CD4-positive, alpha-beta T cell treated with Interleukin-6 at 100 ng/mL for 8 hours (primary cell): Measurements from ENCODE around the gene SUGCT.
"Not testable (repeated sequence)": the region's sequence is repeated elsewhere in the genome, so short reads cannot be mapped to it uniquely, and the experiment has no call there.

Experiments
- DNase-seq: peaks from one replicate; pipeline ENCODE4 v3.0.0-alpha.2; 2020; ENCODE audit warnings: mixed read lengths, low spot score

Gene SUGCT

DNA sequence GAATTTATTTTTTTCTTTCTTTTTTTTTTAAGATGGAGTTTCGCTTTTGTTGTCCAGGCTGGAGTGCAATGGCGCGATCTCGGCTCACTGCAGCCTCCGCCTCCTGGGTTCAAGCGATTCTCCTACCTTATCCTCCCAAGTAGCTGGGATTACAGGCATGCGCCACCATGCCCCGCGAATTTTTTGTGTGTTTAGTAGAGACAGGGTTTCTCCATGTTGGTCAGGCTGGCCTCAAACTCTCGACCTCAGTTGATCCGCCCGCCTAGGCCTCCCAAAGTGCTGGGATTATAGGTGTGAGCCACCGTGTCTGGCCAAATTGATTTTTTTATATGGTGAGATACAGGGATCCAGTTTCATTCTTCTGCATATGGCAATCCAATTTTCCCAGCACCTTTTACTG, 5.1 kb downstream of the SUGCT start:
- not testable (repeated sequence) for DNase-seq

DNA sequence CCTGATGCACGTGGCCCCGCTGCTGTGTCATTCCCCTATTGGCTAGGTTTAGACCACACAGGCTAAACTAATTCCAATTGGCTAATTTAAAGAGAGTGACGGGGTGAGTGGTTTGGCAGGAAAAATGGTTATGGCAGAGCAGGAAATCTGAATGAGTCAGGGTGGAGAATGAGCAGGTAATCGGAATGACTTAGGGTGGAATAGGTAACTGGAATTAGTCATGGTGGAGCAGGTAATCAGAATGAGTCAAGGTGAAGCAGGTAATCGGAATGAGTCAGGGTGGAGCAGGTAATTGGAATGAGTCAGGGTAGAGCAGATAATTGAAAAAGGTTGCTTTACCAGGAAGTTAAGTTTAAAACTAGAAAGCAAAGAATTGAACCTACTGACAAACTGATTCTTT, 7.1 kb downstream of the SUGCT start:
- not testable (repeated sequence) for DNase-seq

DNA sequence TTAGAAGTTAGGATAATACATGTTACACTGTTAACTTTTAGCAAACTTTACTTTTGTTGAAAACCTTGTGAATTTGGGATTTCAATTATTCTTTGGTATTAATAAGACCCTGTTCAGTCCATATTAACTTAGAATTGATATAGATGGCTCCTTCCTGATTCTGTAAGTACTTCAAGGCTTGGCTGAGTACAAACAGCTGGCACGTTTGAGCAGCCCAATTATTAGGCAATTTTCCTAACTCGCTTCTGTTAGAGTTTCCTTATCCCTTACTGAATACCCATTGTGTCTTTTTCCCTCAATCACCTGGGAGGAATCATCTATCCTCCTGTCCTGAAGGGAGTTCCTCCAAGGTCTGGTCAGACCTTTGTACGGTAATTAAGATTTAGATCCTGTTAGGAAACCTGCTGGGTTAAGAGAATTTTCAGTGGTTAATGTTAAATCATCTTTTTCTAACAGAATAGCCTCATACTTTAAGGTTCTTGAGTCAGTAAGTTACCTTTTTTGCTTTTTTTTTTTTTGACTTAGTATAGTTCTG, 10.9 kb downstream of the SUGCT start:
- not testable (repeated sequence) for DNase-seq

DNA sequence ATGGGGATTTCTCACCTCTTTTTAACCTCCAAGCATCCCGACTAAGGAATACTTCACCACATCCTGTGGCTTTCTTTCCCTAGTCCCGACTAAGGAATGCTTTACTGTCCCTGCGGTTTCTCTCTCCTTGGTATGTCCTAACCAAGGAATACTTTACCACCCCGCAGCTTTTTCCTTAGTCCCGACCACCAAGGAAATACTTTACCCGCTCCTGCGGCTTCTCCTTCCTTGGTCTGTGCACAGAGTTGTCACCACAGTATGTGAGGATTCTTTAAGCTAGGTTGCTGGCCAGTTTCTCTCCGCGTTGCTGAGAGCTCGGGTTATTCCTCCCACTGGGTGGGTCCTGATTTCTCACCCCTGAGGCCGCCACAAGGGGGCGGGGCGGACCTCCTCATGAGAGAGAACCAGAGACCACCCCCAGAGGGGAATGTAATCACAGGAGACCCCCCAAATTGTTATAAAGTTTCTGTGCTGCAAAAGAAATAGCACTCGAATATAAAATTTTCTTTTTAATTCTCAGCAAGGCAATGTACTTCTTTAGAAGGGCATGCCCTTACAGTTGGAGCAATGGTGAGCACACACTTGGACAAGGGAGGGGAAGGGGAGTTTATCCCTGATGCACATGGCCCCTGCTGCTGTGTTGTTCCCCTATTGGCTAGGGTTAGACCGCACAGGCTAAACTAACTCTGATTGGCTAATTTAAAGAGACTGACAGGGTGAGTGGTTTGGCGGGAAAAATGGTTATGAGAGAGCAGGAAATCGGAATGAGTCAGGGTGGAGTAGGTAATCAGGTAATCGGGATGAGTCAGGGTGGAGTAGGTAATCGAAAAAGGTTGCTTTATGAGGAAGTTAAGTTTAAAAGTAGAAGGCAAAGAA, 12.8 kb downstream of the SUGCT start:
- no peak for DNase-seq

DNA sequence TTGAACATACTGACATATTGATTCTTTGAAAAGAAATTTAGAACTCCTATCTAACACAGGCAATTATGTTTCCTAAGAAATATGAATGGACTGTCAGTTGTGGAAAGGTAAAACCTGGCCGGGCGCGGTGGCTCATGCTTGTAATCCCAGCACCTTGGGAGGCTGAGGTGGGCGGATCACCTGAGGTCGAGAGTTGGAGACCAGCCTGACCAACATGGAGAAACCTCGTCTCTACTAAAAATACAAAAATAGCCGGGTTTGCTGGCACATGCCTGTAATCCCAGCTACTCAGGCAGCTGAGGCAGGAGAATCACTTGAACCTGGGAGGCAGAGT, 13.4 kb downstream of the SUGCT start:
- not testable (repeated sequence) for DNase-seq

DNA sequence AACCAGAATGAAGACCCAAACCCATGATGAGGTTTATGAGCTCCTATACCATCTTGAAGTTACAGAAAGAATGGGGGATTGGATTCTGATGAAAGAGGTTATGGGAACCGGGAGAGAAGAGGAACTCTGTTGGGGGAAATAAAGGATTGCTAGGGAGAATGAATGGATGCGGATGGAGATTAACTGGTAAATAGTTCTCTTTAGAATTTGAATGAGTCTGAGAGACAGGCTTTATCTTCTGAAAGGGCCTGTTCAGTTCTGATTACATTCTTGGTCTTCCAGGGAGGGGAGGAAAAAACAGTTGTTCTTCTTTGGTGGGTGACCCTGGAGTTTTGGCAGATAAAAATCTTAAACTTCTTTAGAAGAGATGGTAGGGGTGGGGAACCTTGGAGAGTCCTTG, 13.9 kb downstream of the SUGCT start:
- no peak for DNase-seq

DNA sequence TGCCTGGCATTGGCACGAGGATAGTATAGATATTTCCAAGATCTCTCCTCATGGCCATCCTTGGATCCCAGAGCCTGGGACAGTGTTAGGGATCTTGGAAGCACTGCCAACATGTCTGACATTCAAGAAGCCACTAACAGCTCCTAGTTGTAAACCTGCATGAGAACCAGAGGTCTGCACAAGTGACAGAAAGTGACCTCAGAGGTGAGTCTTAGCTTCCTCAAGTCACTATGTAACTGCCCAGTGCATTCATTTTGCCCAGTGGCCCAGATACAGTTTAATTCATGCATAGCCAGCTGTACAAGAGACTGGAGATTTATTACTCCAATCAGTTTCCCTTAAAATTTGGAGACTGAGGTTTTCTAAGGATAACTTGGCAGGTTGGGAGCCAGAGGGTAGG, 16.7 kb downstream of the SUGCT start:
- no peak for DNase-seq

DNA sequence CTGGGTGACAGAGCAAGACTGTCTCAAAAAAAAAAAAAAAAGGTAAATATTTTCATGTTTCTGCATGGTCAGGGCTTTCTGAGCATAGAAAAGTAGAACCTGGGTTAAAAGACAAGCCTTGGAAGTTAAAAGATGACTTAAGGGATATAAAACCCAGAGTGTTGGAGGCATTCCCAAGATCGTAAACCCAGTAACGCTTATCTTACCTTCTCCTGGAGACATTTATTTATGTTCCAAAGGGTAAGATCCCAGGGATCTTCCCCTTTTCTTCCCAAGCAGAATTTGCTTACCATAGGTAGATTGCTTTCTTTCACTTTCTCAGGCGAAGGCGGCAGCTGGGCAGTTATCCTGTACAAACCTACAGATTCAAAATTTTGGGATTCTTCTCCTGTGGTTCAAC, 22.2 kb downstream of the SUGCT start:
- DNase-seq: no peak

DNA sequence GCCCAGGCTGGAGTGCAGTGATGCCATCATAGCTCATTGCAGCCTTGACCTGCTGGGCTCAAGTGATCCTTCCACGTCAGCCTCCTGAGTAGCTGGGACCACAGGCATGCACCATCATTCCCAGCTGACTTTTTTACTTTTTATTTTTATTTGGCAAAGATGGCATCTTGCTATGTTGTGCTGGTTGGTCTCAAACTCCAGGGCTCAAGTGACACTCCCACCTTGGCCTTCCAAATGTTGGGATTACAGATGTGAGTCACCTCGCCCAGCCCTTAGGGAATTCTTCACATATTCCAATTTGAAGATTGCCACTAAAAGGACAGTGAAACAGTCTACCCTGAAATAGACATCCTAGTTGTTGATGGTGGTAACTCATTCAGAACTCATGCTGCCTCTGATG, 27.7 kb downstream of the SUGCT start:
- DNase-seq: no peak

DNA sequence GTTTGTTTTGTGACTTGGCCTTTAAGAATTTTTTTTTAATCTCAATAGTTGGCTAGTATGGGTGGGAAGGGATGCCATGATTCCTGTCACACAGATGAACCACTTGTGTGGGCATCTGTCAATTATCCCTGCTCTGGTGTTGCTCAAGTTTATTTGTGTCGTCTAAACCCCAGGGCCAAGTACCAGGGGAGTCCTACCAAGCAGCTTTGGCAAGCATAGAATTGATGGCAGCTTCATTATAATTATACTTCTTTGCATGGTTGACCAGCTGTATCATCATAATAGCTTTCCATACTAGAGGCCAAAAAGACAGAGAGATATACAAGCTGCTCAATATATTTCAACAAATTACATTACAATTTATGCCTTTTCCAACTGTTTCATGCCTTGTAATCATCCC, 30.4 kb downstream of the SUGCT start:
- no peak for DNase-seq

DNA sequence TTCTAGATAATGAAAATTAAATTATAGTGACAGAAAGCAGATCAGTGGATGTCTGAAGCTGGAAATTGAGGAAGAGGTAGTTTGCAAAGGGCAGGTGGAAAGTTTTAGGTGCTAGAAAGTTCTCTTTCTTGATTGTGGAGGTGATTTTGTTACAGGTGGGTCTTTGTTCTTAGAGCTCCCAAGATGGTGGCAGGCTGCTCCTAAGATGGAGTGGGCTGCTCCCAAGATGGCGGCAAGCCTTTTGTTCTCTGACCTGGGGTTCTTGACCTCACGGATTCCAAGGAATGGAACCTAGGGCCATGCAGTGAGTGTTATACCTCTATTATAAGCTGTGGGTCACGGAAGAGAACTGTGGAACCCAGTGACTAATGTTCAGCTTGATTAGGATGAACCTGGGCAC, 32.5 kb downstream of the SUGCT start:
- DNase-seq: no peak

DNA sequence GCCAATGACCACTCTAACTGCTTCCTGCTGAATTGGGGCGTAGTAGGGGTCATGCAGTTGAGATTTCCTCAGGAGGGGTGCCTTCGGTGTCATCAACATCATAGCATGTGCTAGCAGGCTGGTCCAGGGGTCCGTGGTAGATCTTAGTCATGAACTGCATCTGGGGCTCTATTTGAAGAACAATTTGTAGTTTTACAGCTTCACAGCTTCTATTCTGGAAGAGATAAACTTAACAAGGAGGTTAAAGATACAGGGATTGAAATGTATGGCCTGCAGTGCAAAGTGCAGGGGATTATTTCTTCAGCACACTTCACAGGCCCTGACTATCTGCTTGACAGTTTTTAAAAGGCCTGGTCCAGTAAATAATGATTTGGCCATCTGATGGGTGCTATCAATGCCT, 33.5 kb downstream of the SUGCT start:
- not testable (repeated sequence) for DNase-seq

DNA sequence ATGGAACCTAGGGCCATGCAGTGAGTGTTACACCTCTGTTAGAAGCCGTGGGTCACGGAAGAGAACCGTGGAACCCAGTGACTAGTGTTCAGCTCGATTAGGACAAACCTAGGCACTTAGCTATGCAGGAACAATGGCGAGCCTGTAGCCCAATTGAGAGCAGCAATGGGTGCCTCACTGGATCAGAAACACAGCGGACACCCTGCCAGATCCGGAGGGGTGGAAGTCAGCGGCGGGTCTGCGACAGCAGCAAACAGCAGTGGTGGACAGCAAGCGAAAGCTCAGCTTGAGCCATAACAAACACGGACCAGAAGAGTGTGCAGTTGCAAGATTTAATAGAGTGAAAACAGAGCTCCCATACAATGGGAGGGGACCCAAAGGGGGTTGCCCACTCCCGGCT, 38.3 kb downstream of the SUGCT start:
- not testable (repeated sequence) for DNase-seq

DNA sequence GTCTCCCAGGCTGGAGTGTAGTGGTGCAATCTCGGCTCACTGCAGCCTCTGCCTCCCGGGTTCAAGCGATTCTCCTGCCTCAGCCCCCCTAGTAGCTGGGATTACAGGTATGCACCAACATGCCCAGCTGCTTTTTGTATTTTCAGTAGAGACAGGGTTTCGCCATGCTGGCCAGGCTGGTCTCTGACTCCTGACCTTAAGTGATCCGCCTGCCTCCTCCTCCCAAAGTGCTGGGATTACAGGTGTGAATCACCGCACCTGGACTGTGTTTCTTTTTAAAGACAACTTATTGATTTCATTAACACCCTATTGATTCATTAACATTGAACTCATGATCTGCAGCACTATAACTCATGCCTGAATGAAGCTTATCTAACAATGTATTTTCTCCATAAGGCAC, 40.5 kb downstream of the SUGCT start:
- not testable (repeated sequence) for DNase-seq

DNA sequence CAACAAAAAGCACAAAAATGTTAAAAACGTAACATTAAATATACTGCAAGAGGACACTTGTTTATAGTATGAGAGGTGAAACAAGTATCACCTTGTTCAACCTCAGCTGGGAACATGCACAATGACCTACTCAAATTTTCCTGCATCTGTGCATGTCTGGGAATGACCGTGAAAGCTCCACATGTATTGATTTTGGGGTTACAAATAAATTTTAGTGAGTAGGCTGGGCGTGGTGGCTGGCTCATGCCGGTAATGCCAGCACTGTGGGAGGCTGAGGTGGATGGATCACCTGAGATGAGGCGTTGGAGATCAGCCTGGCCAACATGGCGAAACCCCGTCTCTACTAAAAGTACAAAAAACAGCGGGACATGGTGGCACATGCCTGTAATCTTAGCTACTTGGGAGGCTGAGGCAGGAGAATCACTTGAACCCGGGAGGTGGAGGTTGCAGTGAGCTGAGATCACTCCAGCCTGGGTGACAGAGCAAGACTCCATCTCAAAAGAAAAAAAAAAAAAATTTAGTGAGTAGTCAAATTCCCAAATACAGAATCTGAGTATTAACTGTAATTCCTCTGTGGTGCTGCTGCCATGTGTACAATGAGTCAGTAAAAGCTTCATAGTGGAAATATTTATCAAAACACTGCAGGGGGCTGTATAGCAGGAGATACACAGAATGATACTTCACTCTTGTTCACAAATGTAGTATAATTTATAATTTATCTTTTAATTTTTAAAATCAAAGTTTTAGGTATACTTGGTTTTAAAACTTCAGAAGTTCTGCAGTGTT, 41.1 kb downstream of the SUGCT start:
- no peak for DNase-seq

DNA sequence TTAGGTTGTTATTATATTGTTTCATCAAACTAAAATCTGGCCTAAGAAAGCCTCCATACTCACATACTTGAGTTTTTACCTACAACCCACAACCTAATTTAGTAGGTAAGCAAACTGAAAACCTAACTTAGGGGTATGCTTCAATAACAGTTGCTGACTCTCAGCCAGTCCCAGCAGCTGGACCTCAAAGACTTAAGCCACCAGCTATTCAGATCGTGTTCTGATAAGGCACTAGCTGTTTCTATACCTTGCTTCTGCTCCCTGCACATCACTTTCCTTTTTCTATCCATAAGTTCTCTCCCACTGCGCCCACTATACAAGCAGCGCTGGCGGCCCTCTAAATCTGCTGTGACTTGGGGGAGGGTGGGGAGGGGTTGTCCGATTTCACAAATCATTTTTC, 42.3 kb downstream of the SUGCT start:
- no peak for DNase-seq

DNA sequence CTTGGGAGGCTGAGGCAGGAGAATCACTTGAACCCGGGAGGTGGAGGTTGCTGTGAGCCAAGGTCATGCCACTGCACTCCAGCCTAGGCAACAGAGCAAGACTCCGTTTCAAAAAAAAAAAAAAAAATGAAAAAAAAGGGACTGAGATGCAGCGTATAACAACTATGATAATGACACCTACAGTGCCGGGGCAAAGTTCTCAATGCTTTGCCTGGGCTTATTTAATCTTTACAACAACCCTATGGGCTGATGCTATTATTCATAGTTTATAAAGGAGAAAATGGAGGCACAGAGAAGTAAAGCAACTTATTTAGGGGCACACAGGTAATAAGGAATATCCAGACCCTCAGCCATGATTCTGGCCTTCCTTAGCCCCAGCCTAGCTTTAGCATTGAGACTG, 47.6 kb downstream of the SUGCT start:
- no peak for DNase-seq

DNA sequence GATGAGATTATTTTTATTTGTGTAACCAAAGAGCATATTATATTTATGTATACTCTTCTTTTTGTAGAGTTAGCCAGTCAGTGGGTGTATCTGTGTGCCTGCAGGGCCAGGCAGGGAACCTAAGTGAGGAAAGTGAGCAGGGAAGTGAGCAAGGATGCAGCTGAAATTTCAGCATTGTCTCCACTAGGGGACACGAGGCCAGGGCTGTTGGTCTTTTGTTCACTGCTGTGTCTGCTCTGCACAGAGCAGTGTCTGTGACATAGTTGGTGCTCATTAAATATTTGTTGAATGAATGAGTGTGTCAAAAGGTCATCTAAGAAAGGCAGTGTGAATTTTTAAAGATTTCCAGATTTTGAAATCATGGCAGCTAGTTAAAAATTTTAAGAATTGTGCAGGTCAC, 51.8 kb downstream of the SUGCT start:
- DNase-seq: no peak

DNA sequence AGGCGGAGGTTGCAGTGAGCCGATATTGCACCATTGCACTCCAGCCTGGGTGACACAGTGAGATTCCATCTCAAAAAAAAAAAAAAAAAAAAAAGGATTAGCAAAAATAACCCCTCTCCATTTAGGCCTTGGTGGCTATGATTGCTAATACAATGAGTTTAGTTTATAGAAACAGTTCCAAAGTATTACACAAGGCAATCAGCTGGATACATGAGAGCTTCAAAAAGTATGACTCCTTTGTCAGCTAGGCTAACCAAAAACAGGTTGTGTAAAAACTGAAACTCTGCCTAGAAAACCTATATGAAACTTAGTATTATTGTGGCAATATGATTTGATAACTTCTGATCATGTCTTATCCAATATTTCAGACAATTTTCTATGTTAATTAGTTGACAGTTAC, 57.2 kb downstream of the SUGCT start:
- DNase-seq: no peak

DNA sequence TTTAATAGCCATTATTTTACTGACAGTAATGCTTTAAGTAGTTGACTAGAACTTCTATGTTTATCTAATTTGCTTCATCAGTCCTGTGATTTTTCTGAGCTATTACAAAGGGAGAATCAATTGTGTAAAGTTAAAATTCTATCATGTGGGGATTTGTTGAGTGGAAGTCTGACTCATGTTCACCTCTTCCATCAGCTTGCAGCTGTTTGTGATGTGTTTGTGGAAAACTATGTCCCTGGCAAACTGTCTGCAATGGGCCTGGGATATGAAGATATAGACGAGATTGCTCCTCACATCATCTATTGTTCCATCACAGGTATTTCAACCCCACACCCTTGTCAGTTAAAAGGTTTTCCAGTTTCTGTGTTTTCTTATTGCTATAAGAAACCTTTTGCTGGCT, 59.9 kb downstream of the SUGCT start:
- DNase-seq: no peak

DNA sequence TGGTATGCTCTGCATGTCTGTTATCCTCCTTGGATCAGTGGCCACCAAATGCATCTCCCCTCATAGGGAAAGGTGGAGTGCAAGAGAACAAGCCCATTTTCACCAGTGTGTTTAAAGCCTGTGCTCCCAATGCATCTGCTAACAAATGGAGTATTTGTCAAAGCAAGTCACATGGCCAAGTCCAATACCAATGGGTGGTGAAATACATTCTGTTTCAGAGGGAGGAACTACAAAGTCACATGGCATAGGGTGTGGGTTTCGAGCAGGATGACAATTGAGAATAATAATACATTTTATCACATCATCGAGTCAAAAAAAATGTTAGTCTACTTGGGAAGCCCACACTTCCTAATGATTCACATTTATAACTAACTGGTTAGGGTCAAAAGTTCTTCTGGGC, 62.7 kb downstream of the SUGCT start:
- DNase-seq: no peak

DNA sequence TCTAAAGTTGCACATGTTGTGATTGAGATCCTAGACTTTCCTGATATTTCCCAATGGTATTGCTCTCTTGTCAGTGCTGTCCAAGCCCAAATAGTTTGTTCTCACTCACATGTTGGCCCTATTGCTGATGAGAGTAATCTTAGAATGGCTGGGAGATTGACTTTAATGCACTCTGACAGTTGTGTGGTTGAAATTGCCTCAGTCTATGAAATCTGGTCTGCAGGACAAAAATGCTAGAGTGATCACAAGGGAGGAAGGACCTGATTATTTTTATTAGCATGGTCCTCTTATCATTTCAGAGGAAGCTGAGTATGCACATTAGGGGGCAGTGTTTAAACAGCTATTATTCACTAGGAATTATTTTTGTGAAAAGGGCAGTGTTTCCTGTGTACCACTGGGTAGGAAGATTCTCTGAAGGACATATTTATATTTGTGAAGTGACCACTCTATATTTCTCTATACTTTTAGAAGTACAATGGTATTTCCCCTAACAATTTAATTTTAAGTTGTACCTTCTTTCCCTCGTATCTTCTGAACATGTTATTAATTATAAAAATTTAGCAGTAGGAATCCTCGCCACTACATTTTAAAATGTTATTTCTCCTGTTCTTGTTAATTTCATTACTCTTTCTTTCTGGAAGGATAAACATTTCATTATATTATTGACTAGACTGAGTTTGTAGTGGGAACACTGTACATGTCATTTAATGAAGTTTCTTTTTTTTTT, 64.4 kb downstream of the SUGCT start:
- DNase-seq: no peak

DNA sequence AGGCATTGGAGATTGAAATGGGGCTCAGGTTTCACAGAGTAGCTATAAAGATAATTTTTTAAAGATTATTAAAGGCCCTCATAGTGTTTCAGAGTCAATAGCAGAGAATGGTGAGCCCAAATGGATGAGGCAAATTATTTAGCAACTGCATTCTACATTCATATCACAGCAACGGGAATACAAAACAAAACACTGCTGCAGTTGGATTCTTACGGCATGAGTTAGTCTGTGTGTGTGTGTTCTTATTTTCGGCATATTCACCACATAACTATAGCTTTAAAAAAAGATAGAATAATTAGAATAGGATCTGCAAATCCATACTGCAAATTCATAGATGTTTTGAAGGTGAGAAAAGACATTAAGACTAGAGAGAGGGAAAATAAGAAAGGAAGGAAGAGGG, 66.0 kb downstream of the SUGCT start:
- DNase-seq: no peak
